GM18867 (cell line): Measurements from ENCODE around the gene TSPAN9.
A peak's percentile ranks its signal among the peaks of the same experiment; 100 is the strongest.

Source experiments
- ATAC-seq: cut with Tn5 transposase; IDR thresholded peaks from one replicate; pipeline ENCODE4 v1.9.1; 2021; ENCODE audit warnings: mild to moderate bottlenecking, moderate library complexity; ENCODE audit not compliant: unreplicated experiment

Gene TSPAN9

GRCh38 chr12:3157581-3158323, 80.6 kb downstream of the TSPAN9 start:
- ATAC-seq = no peak

- ATAC-seq = no peak
Measured at GRCh38 chr12:3158851-3159465, 81.8 kb downstream of the TSPAN9 start.

- ATAC-seq = no peak
Measured at GRCh38 chr12:3160081-3160480, 82.9 kb downstream of the TSPAN9 start.

GRCh38 chr12:3161861-3162260, 84.7 kb downstream of the TSPAN9 start:
- no peak for ATAC-seq

- ATAC-seq = no peak
Measured at GRCh38 chr12:3164454-3165077, 87.4 kb downstream of the TSPAN9 start.

GRCh38 chr12:3165078-3165980, 88.2 kb downstream of the TSPAN9 start:
- ATAC-seq = no peak

GRCh38 chr12:3167636-3168035, 90.5 kb downstream of the TSPAN9 start:
- ATAC-seq = no peak

- no peak for ATAC-seq
Measured at GRCh38 chr12:3168223-3169221, 91.3 kb downstream of the TSPAN9 start.

- no peak for ATAC-seq
Measured at GRCh38 chr12:3170423-3171194, 93.4 kb downstream of the TSPAN9 start.

GRCh38 chr12:3171195-3171591, 94.0 kb downstream of the TSPAN9 start:
- ATAC-seq = no peak

- ATAC-seq = no peak
Measured at GRCh38 chr12:3172124-3173007, 95.2 kb downstream of the TSPAN9 start.

- no peak for ATAC-seq
Measured at GRCh38 chr12:3173008-3173553, 95.9 kb downstream of the TSPAN9 start.

- ATAC-seq = no peak
Measured at GRCh38 chr12:3173912-3174311, 96.7 kb downstream of the TSPAN9 start.

- no peak for ATAC-seq
Measured at GRCh38 chr12:3175238-3175637, 98.1 kb downstream of the TSPAN9 start.

GRCh38 chr12:3176754-3177153, 99.6 kb downstream of the TSPAN9 start:
- no peak for ATAC-seq

- peak; percentile 71 for ATAC-seq
Measured at GRCh38 chr12:3177778-3178425, 100.7 kb downstream of the TSPAN9 start.

- ATAC-seq = no peak
Measured at GRCh38 chr12:3178671-3179313, 101.6 kb downstream of the TSPAN9 start.
